HCT116 (cell line): Measurements from ENCODE around the gene NMRAL1.

ENCODE experiments used
- CEBPB ChIP-seq: IDR thresholded peaks from 2 replicates; pipeline ENCODE4 v1.6.1; 2012; ENCODE audit warnings: low read depth
- EGR1 ChIP-seq: IDR thresholded peaks from 2 replicates; pipeline ENCODE4 v1.6.1; 2012; ENCODE audit warnings: low read depth
- EZH2phosphoT487 ChIP-seq: fragments of 200-600 bp; IDR thresholded peaks from 2 replicates; pipeline ENCODE4 v1.6.1; 2018; ENCODE audit warnings: antibody characterized with exemption, borderline replicate concordance
- JUND ChIP-seq: IDR thresholded peaks from 2 replicates; pipeline ENCODE4 v1.6.1; 2012
- POLR2AphosphoS5 ChIP-seq: IDR thresholded peaks from 2 replicates; pipeline ENCODE4 v1.6.1; 2011; ENCODE audit warnings: mild to moderate bottlenecking, low read depth, low read length, moderate library complexity
- SIN3A ChIP-seq: IDR thresholded peaks from 2 replicates; pipeline ENCODE4 v1.6.1; 2012; ENCODE audit warnings: low read depth
- YY1 ChIP-seq: IDR thresholded peaks from 2 replicates; pipeline ENCODE4 v1.6.1; 2011; ENCODE audit warnings: low read length, low read depth, moderate library complexity, mild to moderate bottlenecking; ENCODE audit not compliant: insufficient replicate concordance; ENCODE audit errors: extremely low read depth
- TF ChIP-seq, protein P1 (sequence below), 3 experiments: fragments of 200-600 bp in 1 of 3; sonication (generic) in 1 of 3; IDR thresholded peaks in 2 of 3; conservative IDR thresholded peaks in 1 of 3; 2 replicates each; pipeline ENCODE4 v1.5.1; 2012 to 2017; ENCODE audit warnings: low read depth in 2 of 3, low read length in 2 of 3, antibody characterized with exemption in 1 of 3, borderline replicate concordance in 1 of 3, control low read depth in 1 of 3, mild to moderate bottlenecking in 1 of 3, mixed read lengths in 1 of 3, mixed run types in 1 of 3, moderate library complexity in 1 of 3; ENCODE audit not compliant: insufficient read depth in 1 of 3
- TF ChIP-seq, protein P2 (sequence below): IDR thresholded peaks from 2 replicates; pipeline ENCODE4 v1.6.1; 2012

- TF ChIP-seq EGR1 (no peak), EZH2phosphoT487 (no peak), SIN3A (no peak), POLR2AphosphoS5 (no peak), YY1 (no peak), JUND (no peak), CEBPB (no peak)
- TF ChIP-seq, protein P1, sequence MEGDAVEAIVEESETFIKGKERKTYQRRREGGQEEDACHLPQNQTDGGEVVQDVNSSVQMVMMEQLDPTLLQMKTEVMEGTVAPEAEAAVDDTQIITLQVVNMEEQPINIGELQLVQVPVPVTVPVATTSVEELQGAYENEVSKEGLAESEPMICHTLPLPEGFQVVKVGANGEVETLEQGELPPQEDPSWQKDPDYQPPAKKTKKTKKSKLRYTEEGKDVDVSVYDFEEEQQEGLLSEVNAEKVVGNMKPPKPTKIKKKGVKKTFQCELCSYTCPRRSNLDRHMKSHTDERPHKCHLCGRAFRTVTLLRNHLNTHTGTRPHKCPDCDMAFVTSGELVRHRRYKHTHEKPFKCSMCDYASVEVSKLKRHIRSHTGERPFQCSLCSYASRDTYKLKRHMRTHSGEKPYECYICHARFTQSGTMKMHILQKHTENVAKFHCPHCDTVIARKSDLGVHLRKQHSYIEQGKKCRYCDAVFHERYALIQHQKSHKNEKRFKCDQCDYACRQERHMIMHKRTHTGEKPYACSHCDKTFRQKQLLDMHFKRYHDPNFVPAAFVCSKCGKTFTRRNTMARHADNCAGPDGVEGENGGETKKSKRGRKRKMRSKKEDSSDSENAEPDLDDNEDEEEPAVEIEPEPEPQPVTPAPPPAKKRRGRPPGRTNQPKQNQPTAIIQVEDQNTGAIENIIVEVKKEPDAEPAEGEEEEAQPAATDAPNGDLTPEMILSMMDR (IDR thresholded peaks at IDR 0.05 in 2 of 3, conservative IDR thresholded peaks at IDR 0.05 in 1 of 3; ENCODE audit: borderline replicate concordance in 1 of 3, insufficient read depth in 1 of 3, low read depth in 2 of 3, low read length in 2 of 3) = no peak
- TF ChIP-seq, protein P2, sequence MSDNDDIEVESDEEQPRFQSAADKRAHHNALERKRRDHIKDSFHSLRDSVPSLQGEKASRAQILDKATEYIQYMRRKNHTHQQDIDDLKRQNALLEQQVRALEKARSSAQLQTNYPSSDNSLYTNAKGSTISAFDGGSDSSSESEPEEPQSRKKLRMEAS = no peak
Observed at GRCh38 chr16:4419402-4419959, 54.9 kb downstream of the NMRAL1 start.
